DOHH2 (cell line): ENCODE results near the gene SLC44A5.

Experiments
- CTCF ChIP-seq: fragments of 200-600 bp; sonication (generic); IDR thresholded peaks from one replicate; pipeline ENCODE4 v1.5.1; 2014; ENCODE audit warnings: antibody characterized with exemption, mild to moderate bottlenecking, low read depth, low read length; ENCODE audit not compliant: poor library complexity, severe bottlenecking
- EZH2phosphoT487 ChIP-seq: fragments of 200-600 bp; sonication (generic); IDR thresholded peaks from 2 replicates; pipeline ENCODE4 v1.6.1; 2017; ENCODE audit warnings: borderline replicate concordance, mild to moderate bottlenecking, antibody characterized with exemption, low read length, moderate library complexity, mixed read lengths

DNA sequence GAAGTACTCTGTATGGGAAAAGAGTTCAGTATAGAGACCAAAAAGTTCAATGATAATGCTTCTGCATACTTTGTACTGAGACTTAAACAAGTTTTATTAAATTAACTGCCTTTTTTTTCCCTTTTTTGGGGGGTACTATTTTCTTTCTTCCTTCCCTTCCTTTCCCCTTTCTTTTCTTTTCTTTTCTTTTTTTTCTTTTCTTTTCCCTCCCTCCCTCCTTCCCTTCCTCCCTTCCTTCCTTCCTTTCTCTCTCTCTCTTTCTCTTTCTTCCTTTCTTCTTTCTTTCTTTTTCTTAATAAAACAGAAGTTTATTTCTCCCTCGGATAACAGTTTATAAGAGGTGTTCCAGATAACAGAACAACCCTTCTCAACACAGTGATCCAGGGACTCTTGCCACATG is 399.3 kb downstream of the SLC44A5 start:
- no peak for TF ChIP-seq EZH2phosphoT487
- TF ChIP-seq CTCF = no peak
